Stimulated activated CD4-positive, alpha-beta T cell treated with anti-CD3 and anti-CD28 coated beads, Interleukin-1b, Interleukin-23, amount 100 ng/mL, for 24 hours (primary cell): ENCODE measurements around the gene ZKSCAN2.

ENCODE experiments used
- DNase-seq, 4 experiments: peaks; one replicate each; pipeline ENCODE4 v3.0.0-alpha.2; 2020; ENCODE audit warnings: low read depth in 4 of 4, low spot score in 1 of 4

ZKSCAN2 gene

DNA sequence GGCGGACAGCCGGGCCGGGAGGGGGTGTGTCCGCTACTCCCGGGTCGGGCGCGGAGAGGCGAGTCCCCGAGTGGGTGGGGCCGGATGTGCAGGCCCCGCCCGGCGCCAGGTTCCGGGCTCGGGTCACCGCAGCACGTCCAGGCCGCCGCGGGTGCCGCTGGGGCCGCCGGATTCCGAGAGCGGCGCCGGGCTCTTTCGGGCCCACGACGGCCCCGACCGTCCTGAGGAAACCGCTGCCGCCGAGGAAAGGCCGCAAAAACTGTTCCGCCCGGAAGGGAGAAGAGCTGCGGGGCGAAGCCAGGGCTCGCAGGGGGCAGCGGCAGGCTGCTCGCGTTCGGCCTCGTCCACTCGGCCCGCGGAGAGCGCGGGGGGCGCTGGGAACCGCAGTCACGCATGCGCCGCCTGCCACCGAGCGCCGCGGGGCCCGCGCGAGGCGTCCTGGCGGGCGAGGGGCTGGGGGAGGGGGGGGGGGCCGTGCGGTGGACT lies at the start of gene ZKSCAN2:
Gene ZKSCAN2 (minus strand): TSS at position 376 of the 486 bp plus-strand sequence. CDS start 718 bp downstream, outside the sequence.
- peak; percentile 57 to 84 (median 68) for DNase-seq

DNA sequence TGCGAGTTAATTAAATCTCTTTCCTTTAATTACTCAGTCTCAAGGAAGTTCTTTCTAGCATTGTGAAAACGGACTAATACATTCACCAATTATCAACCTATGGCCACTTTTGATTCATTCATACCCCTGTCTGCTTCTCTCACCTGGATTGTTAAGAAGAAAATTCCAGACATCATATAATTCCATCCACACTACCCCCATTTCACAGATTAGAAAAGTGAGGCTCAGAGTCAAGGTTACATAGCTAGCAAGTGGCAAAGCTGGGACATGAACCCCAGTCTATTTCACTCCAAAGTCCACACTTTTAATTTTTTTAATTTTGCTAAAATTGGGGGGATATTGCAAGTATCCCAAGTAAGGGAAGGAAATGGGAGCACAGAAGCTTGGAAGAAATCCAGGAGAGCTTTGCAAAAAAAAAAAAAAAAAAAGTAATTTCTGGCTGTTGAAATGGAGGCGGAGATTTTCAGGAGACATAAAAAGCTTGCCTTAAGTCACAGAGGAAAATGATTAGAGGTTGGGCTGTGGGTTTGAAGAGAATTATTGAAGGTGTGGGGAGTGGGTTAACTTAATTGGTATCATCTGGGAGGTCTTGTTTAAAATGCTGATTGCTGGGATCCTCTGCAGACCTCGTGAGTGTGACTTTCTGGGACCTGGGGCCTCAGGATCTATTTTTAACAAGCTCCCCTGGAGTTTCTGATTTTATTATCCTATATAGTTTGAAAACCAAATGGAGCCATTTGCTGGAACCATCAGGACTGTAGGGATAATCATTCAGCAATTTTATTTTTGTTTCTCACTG lies 42.3 kb upstream of the ZKSCAN2 start:
- DNase-seq = no peak

DNA sequence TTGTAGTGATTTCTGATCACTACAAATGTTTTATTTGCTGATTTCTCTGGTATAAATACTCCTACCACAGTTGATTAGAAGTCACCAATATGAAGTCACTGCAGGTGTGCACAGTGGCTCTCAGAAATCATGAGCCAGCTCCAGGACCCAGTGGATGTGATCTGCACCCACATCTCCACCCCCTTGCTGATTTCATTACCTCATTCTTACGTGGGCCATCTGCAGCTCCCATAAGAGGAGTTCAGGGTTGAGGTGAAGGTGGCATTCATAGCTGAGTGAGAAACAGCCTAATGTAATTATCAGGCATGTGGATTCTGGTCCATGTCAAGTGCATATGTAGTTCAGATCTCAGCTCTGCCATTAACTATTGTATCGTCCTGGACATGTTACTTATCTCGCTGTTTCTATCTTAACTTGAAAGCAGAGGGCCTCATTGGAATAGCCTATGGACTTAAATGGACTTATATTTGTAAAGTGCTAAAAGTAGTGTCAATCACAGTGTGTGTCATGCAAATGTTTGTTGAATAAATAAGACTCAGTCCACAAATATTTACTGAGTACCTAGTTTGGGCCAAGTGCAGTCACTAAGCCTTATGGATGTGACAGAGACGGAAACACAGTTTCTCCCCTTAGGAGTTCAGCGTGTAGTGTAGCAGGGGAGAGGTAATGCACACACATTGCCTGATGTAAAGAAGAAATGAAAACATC lies 40.7 kb upstream of the ZKSCAN2 start:
- no peak for DNase-seq

DNA sequence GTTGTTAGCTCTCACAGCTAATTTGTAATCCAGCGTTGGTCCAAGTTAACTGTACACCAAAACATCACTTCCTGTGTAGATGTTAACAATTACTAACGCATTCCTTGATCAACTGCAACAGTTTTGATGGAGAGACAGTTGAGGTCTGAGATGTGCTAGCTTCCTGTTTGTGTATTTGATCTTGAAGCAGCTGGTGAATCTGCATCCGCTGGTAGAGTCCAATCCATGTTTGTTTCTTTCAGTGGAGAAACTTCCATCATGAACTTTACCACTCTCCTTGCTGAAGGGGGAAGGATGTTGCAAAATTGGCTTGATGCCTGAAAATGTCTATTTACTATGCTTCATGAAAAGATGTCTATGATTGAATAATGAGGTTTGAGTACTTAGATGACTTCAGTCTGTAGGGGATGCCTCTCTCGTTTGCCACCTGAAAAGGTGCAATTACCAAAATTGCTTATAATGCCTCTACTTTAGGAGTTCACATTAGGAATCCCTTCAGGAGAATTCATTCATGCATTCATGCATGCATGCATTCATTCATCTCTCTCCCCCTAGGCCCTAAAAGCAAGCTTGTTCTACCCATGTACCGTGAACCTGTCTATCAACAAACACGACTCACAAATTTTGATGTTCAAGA lies 39.6 kb upstream of the ZKSCAN2 start:
- no peak for DNase-seq

DNA sequence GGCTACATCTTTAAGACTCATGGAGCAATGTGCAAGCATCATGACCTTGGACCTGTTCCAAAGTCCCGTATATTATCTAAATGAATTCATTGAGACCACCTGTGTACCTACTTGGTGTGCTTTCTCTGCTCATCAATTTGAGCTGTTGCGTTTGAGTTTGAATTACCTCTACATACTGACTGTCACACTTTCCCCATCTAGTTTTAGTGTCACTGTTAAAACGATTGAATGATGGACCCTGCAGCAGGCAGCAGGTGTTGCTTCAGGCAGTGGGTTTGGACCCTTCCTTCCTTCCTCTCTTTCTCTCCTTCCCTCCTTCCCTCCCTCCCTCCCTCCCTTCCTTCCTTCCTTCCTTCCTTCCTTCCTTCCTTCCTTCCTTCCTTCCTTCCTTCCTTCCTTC lies 33.9 kb upstream of the ZKSCAN2 start:
- DNase-seq = no peak

DNA sequence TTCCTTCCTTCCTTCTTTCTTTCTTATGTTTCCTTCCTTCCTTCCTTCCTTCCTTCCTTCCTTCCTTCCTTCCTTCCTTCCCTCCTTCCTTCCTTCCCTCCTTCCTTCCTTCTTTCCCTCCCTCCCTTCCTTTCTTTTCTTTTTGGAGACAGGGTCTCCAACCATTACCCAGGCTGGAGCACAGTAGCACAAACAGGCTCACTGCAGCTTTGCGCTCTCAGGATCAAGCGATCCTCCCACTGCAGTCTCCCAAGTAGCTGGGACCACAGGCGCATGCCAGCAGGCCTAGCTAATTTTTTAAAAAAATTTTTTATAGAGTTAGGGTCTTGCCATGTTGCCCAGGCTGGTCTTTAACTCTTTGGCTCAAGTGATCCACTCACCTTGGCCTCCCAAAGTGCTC lies 31.8 kb upstream of the ZKSCAN2 start:
- no peak for DNase-seq

DNA sequence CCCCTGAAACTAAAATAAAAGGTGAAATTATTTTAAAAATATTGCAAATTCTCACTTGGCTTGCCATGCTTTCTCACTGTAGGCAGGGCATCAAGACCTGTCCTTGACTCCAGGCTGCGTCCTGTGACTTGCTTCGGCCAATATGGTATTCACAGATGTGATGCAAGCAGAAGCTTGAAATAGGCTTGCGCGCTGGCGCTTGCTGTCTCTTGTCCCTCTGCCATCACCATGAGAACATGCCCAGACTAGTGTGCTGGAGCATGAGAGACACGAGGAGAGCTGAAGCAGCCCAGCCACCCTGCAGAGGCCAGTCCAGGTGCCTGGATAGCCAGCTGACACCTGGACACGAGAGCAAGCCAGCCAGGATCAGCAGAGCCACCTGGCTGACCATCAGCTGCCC lies 21.8 kb upstream of the ZKSCAN2 start:
- no peak for DNase-seq

DNA sequence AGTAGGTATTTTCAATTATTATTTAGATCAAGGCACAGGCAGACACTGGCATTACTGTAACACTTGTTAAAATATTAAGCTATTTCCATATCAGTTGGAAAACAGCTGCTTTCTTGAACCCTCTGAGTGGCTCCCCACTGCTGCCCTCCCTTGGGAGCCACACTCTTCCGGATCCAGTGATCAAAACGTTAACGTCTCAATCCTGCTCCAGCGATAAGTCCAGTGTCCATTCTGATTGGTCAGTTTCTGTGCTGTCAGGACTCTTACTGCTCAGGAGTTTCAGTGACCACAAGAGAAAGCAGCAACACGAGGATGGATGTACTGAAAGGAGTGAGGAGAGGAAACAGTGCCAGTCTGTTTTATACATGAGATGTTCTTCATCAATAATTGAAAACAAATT lies 13.8 kb upstream of the ZKSCAN2 start:
- no peak for DNase-seq

DNA sequence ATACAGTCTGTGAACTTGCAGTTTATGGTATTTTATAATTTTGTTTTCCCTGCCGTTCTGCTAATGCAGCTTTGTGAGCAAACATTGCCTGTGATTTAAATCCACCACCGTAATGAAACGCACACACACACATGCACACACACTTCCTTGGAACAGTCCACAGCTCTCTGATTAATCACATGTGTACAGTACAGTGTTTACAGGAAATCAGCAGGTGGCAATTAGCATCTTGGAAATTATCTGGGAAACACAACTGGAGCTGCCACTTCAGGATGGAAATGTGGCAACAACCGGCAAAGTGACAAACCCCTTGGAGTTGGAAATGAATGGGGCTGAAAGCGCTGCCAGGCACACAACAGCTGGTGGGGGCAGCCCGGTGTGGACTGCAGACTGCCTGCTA lies 12.9 kb upstream of the ZKSCAN2 start:
- DNase-seq = no peak

DNA sequence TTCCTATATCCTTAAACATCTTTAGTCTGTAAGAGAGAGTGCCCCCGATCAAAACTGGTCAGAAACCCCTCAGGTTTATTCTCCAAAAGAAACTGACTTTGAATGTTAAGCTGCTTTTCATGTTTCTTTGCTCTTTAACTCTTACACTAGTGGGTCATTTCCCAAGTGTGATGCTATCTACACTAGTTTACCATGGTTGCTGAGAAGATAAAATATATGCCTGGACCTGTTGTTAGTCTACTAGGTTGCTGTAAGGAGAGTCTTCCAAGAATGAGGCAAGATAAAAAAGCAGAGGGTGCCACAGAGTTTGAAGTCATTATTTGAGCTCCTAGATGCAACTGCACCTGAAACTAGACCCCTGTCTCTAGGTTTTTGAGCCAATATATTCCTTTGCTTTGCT lies 12.2 kb upstream of the ZKSCAN2 start:
- no peak for DNase-seq

DNA sequence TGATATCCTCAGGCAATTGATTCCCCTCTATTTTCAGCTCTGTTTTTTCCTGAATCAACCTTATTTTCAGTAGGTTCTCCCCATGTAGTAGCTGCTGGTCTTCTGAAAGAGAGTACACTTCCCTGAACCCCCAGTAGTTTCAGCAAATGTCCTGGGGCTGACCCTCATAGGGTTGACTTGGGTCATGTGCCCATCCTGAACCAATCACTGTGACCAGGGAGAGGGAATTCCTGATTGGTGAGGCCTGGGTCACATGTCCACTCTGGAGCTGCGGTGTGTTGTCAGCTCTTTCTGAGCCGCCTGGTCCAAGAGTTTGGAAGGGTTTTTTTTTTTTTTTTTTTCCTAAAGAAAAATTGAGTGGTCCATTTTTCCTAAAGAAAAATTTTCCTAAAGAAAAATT lies 8.3 kb upstream of the ZKSCAN2 start:
- DNase-seq = no peak

DNA sequence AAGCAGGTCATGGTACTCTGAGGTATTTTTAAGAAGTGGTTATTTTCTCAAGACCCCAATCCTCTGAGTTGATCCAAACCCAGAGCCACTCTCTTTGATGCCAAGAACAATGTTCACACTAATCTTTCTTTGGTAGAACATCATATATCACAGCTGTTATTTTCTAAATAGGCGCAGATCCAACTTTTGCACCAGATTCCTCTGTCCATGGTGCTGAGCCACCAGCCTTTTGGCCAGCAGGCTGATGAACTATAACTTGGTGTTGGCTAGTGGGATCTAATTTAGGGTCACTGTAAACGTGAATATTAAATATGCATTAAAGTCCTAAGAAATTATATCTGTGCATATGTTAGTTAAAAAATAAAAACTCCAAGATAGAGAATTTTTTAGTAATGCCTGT lies 7.0 kb upstream of the ZKSCAN2 start:
- no peak for DNase-seq

DNA sequence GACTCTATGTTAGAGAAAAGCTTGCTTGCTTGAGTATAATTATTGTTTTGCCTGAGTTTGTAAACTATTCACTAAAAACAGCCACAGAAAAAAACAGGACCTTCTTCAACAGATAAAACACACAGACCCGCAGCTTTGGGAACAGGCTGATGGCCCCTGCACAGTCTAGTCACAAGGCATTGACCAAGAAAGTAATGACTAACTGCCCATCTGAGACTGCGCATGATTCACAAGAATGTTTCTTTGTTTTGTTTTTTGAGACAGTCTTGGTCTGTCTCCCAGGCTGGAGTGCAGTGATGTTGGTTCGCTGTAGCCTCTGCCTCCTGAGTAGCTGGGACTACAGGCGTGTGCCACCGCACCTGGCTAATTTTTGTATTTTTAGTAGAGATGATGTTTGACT lies 2.8 kb upstream of the ZKSCAN2 start:
- DNase-seq = no peak

DNA sequence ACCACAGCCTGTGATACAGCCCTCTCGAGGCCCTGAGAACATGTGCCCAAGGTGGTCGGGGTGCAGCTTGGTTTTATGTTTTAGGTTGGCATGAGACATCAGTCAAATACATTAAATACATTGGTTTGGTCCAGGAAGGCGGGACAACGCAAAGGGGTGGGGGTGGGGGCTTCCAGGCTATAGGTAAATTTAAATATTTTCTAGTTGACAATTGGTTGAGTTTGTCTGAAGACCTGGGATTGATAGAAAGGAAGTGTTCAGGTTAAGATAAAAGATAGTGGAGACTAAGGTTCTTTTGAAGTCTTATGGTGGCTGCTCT lies 1.2 kb upstream of the ZKSCAN2 start:
- DNase-seq = no peak

DNA sequence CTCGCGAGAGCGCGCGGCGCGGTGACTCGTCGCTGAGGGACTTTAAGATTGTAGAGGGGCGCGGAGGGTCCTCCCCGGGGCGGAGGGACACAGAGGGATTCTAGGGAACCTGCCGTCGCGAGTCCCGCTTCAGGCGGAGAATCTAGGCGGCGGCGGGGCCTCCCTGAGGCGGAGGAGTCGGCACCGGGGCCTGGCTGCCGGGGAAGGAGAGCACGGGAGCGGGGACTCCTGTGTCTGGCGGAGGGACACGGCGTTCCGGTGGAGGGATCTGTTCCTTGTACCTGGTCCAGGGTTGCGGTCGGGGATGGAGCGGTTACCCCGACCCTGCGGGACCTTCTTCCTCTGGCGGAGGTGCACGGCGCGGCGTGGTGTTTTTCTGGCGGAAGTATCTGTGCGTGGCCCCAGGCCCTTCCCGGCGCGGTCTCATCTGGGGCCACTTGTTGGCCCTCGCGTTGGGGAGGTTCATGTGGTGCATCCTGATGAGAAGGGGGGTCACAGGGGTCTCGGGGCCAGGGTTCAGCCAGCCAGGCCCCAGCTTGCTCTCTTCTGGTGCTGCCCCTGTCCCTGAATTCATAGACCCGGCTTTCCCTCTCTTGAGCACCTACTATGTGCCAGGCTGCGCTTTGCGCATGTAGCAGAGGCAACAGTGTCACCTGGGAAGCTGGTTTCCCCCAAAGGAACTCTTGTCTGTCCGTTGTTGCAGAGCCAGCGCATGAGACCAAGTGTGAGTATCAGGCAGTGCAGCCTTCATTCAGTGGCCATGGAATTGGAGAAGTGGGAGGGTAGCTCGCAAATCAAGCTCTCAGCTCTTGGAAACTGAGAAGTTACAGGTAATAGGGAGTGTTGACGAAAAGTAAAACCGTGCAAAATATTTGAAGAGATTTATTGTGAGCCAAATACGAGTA lies 563 bp upstream of the ZKSCAN2 start:
- peak; percentile 52 to 77 (median 66) for DNase-seq

DNA sequence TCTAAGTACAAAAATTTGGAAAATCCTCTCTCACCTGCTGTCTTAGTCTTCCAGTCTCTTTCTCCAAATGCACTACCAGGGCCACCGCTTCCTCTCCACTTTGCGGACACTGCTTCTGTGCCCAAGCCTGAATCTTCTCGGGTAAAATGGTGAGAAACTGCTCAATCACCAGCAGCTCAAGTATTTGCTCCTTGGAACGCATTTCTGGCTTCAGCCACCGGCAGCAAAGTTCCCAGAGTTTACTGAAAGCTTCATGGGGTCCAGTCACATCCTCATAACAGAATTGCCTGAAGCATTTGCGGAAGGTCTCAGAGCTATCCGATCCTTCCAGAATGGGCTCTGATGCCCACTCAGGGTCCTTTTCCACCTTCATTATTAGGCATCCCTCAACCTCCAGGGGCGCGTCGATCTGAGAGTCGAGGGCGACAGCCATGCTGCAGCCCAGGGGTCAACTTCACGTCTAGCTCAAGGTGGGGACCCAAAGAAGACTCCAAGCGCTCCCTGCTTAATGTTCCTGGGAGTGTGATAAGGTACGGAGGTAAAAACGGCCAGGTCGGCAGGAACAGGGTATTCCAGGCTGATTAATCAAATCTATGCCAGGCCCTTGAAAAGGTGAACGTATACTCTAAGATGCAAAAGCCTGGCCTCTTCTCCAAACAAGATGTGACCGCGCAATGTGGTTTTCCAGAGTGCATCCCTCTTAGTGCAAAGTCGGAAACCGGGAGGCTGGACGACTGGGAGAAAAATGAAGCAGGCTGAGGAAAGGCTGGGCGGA lies 763 bp downstream of the ZKSCAN2 start:
- DNase-seq = no peak

DNA sequence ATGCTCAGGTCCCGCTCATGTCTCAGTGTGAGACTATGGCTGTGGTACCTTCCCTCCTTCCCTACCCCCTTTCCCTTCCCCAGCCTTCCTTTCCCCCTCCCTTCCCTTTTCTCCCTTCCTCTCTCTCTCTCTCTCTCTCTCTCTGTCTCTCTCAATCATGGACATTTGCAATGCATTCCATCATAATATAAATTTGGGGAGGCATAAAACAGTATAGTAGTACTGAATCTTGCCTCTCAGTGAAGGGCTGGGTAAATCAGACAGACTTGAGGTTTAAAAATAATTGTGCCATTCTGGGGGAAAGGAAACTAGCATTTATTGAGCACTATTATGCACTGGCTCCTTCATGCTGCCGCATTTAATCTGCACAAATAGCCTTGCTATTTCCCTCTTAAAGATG lies 4.3 kb downstream of the ZKSCAN2 start:
- DNase-seq = no peak

DNA sequence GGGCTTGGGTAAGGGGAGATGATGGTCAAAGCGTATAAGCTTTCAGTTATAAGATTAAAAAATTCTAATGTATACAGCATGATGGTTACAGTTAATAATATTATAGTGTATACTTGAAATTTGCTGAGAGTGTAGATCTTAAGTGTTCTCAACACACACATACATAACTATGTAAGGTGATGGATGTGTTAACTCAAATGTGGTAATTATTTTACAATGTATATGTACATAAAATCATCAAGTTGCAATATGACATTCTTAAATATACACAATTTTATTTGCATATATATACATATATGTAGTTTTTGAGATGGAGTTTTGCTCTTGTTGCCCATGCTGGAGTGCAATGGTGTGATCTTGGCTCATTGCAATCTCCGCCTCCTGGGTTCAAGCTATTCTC lies 7.2 kb downstream of the ZKSCAN2 start:
- DNase-seq = no peak

DNA sequence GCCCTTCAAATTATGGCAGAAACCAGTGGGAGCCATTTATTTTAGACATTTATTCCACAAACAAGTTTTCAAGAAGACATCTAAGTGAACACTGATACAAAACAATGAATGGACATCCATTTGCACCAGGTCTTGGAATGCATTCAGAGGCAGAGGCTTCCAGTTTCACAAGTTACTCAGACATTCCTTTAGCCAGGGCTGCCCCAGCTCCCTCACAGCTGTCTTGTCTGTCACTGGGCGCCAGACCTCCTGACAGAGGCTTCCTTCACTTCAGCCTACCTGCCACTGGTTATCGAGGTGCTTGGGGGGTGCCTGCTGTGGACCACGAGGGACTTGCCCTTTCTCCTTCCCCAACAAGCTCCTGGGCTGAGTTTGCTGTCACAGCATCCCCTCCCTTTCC lies 21.7 kb downstream of the ZKSCAN2 start:
- no peak for DNase-seq

DNA sequence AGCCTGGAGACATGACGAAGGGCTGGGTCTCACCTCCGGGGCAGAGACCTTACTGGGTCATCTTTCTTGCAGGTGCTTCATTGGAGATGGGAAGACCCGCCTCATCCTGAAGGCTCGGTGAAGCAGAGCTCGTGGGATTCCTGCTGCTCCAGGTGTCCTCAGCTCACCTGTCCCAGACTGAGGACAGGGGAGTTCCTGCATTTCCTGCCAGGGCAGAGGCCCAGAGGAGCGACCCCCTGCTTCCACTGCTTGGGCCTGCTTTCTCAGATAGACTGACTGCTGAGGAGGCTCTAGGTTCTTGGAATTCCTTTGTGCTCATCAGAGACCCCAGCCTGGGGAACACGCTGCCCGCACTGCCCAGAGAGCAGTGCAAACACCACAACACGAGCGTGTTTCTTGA lies 29.3 kb downstream of the ZKSCAN2 start:
- DNase-seq = no peak
